ENCODE results near the gene B9D1.

- no peak for TF ChIP-seq CTCF (IDR thresholded peaks at IDR 0.05)
- TF ChIP-seq POLR2AphosphoS5 (IDR thresholded peaks at IDR 0.05) = no peak
- TF ChIP-seq EP300 (IDR thresholded peaks at IDR 0.05) = no peak
Measured at GRCh38 chr17:19304751-19305150, 57.8 kb downstream of the B9D1 start.

Measured in stomach (tissue), 4 donors.